Activated CD4-positive, alpha-beta memory T cell treated with anti-CD3 and anti-CD28 coated beads for 36 hours (primary cell): ENCODE data around the gene GPC3. TPM values are rescaled to one million over a fixed set of nuclear protein-coding genes. Genes with fewer than 3 reads are reported as not detected.
"Not testable (repeated sequence)": the region's sequence is repeated elsewhere in the genome, so short reads cannot be mapped to it uniquely, and the experiment has no call there.

ENCODE experiments used
- CTCF ChIA-PET: fragments of 350-600 bp; sonication (Branson Sonifier 250); formaldehyde crosslinking; loops from one replicate; lab custom pipeline; 2021; ENCODE audit warnings: antibody characterized with exemption, inconsistent platforms; lab: Charles Lee
- POLR2A ChIA-PET: fragments of 350-600 bp; sonication (Branson Sonifier 250); formaldehyde crosslinking; loops from one replicate; lab custom pipeline; 2021; ENCODE audit warnings: antibody characterized with exemption; lab: Charles Lee
- DNase-seq: peaks from one replicate; pipeline ENCODE4 v3.0.0-alpha.2; 2020
- H3K27ac Mint-ChIP-seq: one replicate; pipeline ENCODE4 v1.8.0; 2021; ENCODE audit warnings: mixed read lengths
- H3K27me3 Mint-ChIP-seq: one replicate; pipeline ENCODE4 v1.8.0; 2021; ENCODE audit warnings: mixed read lengths
- H3K36me3 Mint-ChIP-seq: one replicate; pipeline ENCODE4 v1.8.0; 2021; ENCODE audit warnings: mixed read lengths
- H3K4me1 Mint-ChIP-seq: one replicate; pipeline ENCODE4 v1.8.0; 2021; ENCODE audit warnings: low read depth, mixed read lengths
- H3K4me3 Mint-ChIP-seq: one replicate; pipeline ENCODE4 v1.8.0; 2021; ENCODE audit warnings: mild to moderate bottlenecking, mixed read lengths
- H3K9me3 Mint-ChIP-seq: one replicate; pipeline ENCODE4 v1.8.0; 2021; ENCODE audit warnings: mixed read lengths
- intact Hi-C: fragments of 100-400 bp; cut with micrococcal nuclease; formaldehyde crosslinking; loops from one replicate; pipeline ENCODE4 v1.15.1; 2023
- total RNA-seq, 2 experiments: library from RNA; stranded (reverse); gene quantifications; one replicate each; pipeline ENCODE4 v1.2.3, GENCODE V29; 2021

Gene GPC3
- total RNA-seq, 2 experiments from 2014 or later = 0.14 to 0.39 TPM

GRCh38 chrX:133762976-133763548 lies 222.3 kb downstream of the GPC3 start:
- CTCF ChIA-PET, DNase-seq, H3K9me3 Mint-ChIP-seq, H3K4me3 Mint-ChIP-seq, H3K36me3 Mint-ChIP-seq, POLR2A ChIA-PET, H3K27ac Mint-ChIP-seq, intact Hi-C loops, H3K27me3 Mint-ChIP-seq: not testable (repeated sequence)
- peaks cover 14% of the 10 kb centered on the region for H3K4me1 Mint-ChIP-seq

- Mint-ChIP-seq H3K36me3 (no peaks in the 10 kb centered on the region), H3K4me1 (peaks cover 5% of the 10 kb centered on the region), H3K27me3 (no peaks in the 10 kb centered on the region), H3K27ac (no peak overlapping the region), H3K4me3 (no peak overlapping the region), H3K9me3 (no peaks in the 10 kb centered on the region)
- DNase-seq = no peak
- intact Hi-C loops = no loop called here
- ChIA-PET POLR2A (no interaction called here), CTCF (no interaction called here)
These were observed 230.7 kb downstream of the GPC3 start for GRCh38 chrX:133754657-133755056.

GRCh38 chrX:133749951-133750350 lies 235.4 kb downstream of the GPC3 start:
- H3K27me3 Mint-ChIP-seq = no peaks in the 10 kb centered on the region
- no peak overlapping the region for H3K4me3 Mint-ChIP-seq
- CTCF ChIA-PET = no interaction called here
- no peak for DNase-seq
- no peaks in the 10 kb centered on the region for H3K9me3 Mint-ChIP-seq
- peak overlapping the region; percentile 43 for H3K27ac Mint-ChIP-seq
- POLR2A ChIA-PET = no interaction called here
- H3K36me3 Mint-ChIP-seq = no peaks in the 10 kb centered on the region
- intact Hi-C loops = no loop called here
- H3K4me1 Mint-ChIP-seq = peaks cover 23% of the 10 kb centered on the region

DNA sequence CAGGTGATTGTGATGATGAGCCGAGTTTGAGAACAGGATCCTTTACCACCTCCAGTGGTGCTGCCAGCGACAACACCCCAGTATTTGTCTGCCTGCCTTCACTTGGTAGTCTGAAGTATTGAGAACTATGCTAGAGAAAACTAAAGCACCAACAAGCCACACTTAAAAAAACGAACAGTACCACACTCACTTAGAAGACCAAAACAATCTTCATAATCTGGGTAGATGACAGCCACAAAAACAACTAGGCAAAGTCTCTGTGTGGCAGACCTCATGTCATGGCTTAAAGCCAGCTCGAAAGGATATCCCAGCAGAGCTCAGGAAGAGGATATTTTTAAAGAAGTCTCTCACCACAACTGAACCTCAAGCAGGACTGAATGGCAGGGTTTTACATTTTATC lies 236.0 kb downstream of the GPC3 start:
- peak overlapping the region; percentile 21 for H3K27ac Mint-ChIP-seq
- CTCF ChIA-PET = no interaction called here

DNA sequence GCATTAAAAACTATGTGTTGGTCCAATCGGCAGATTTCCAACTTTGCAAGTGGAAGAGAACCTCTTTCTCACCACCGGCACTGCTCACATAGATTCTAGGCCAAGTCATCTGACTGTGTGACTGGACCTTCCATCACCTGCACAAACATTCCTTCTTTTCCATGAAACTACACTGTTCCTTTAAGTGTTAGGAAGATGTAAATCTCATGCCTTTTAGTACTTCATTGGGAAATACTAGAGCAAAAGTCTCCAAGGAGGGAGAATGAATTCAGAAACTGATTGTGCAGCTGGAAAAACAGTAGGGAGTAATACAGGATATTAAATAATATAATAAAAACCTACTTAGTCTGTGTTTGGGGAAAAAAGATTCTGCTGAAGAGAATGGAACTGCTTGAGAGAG lies 238.2 kb downstream of the GPC3 start:
- Mint-ChIP-seq H3K4me1 (peaks cover 32% of the 10 kb centered on the region), H3K36me3 (no peaks in the 10 kb centered on the region), H3K9me3 (no peaks in the 10 kb centered on the region), H3K27me3 (no peaks in the 10 kb centered on the region), H3K27ac (no peak overlapping the region), H3K4me3 (no peak overlapping the region)
- ChIA-PET POLR2A (no interaction called here), CTCF (interaction anchor here (1.1 kb wide), 1 partner anchor 23 kb away, joined by 3 read pairs; no protein-coding TSS in a partner anchor)
- intact Hi-C loops = no loop called here
- DNase-seq = no peak

More for the DNA sequence above, 236.0 kb downstream of the GPC3 start:
- no peak overlapping the region for H3K4me3 Mint-ChIP-seq
- H3K27me3 Mint-ChIP-seq = no peaks in the 10 kb centered on the region
- peaks cover 26% of the 10 kb centered on the region for H3K4me1 Mint-ChIP-seq
- DNase-seq = no peak
- H3K9me3 Mint-ChIP-seq = no peaks in the 10 kb centered on the region
- no peaks in the 10 kb centered on the region for H3K36me3 Mint-ChIP-seq
- POLR2A ChIA-PET = no interaction called here
- intact Hi-C loops = no loop called here

DNA sequence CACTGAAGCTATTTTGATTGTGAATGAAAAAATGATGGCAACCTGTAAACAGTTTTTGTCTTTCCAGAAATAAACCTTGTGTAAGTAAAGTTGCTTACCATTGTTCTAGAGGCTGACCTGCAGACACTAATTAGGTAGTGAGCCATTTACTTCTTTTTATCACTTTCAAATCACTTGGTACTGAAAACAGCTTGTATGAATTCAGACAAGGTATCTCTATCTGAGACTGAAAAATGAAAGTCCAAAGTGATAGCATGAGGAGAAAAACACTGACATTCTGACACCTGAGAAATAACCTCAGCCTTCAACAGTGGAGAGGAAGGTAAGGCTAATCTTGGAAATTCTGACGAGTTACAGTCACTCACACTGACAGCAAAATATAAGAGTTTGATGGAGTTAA lies 238.8 kb downstream of the GPC3 start:
- intact Hi-C loops = no loop called here
- no peak overlapping the region for H3K27ac Mint-ChIP-seq
- H3K4me3 Mint-ChIP-seq = no peak overlapping the region
- DNase-seq = no peak
- H3K4me1 Mint-ChIP-seq = peaks cover 32% of the 10 kb centered on the region
- no peaks in the 10 kb centered on the region for H3K27me3 Mint-ChIP-seq
- ChIA-PET CTCF (interaction anchor here (1.1 kb wide), 1 partner anchor 24 kb away, joined by 3 read pairs; no protein-coding TSS in a partner anchor), POLR2A (no interaction called here)
- no peaks in the 10 kb centered on the region for H3K9me3 Mint-ChIP-seq
- no peaks in the 10 kb centered on the region for H3K36me3 Mint-ChIP-seq

DNA sequence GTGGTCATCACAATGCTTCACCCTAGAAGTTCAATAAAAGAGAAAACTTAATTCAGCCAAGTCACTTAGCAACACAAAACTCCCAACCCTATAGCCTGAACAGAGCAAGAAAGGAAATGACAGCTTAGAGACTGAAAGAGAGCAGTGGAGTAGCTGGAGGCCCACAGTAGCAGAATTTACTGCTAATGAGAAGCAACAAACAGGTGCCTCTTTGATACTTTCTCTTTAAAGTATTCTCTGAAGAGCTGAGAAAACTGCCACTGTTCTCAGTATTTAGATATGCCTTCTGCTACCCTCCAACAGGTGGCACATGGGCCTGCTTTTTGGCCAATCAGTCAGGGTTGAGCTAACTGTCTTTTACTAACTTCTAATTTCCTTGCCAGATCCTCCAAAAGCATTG lies 240.0 kb downstream of the GPC3 start:
- Mint-ChIP-seq H3K9me3 (no peaks in the 10 kb centered on the region), H3K36me3 (no peaks in the 10 kb centered on the region), H3K27ac (no peak overlapping the region), H3K4me3 (no peak overlapping the region), H3K27me3 (no peaks in the 10 kb centered on the region), H3K4me1 (peaks cover 32% of the 10 kb centered on the region)
- POLR2A ChIA-PET = no interaction called here
- DNase-seq = peak; percentile 14
- intact Hi-C loops = no loop called here
- CTCF ChIA-PET = interaction anchor here (0.8 kb wide), 1 partner anchor 47 kb away, joined by 3 read pairs; no protein-coding TSS in a partner anchor

DNA sequence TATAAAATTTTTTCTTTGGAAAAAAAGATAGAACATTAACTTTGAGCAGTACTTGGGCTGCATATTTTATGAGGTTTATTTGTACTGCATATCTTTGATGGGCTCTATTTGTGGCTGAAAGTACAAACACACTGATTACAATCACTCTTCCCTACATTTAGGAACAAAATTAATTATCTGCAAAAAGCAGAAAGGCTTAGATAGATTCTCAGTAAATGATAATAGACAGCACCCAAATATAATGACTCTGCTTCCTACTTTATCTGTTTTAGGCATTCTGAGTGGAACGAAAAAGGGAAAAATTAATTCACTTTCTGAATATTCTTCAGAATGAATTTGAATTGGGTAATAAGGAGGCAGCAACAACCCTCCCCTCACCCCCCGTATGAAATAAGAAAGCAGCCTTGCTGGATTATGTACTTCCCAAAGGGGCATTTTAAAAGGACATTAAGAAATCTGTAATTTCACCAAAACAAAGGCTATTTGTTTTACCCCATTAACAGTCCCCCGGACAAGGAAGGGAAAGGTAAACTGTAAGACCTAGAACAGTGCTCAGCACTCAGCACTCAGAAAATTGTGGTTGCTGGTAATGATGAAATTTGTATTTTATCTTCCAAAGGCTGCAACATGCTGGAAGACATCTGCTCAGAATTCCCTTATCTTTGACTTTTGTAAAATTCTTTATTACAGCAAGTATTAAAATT lies 242.6 kb downstream of the GPC3 start:
- CTCF ChIA-PET = no interaction called here
- H3K36me3 Mint-ChIP-seq = no peaks in the 10 kb centered on the region
- H3K4me1 Mint-ChIP-seq = peaks cover 21% of the 10 kb centered on the region
- no peaks in the 10 kb centered on the region for H3K27me3 Mint-ChIP-seq
- POLR2A ChIA-PET = no interaction called here
- no peak for DNase-seq
- intact Hi-C loops = no loop called here
- no peak overlapping the region for H3K27ac Mint-ChIP-seq
- H3K4me3 Mint-ChIP-seq = no peak overlapping the region
- no peaks in the 10 kb centered on the region for H3K9me3 Mint-ChIP-seq

DNA sequence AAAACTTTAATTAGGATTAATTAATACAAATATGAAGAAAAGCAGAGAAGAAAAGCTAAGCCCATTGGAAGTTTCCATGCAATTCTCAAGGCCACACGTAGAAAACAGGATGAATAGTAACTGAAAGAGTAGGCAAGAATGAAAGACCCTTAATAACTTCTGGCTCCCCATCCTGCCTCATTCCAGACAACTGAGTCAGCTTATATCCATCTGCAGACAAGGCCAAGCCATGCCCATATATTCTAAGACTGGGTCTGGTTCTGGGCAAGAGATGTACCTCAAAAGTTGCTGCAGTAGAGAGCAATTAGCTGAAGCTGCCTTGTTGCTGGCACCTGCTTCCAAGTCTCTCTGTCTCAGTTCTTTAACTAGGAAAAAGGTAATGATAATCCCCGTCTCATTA lies 244.1 kb downstream of the GPC3 start:
- DNase-seq = no peak
- ChIA-PET POLR2A (no interaction called here), CTCF (no interaction called here)
- Mint-ChIP-seq H3K27ac (no peak overlapping the region), H3K4me1 (peaks cover 21% of the 10 kb centered on the region), H3K27me3 (no peaks in the 10 kb centered on the region), H3K9me3 (no peaks in the 10 kb centered on the region), H3K4me3 (no peak overlapping the region), H3K36me3 (no peaks in the 10 kb centered on the region)
- intact Hi-C loops = no loop called here

DNA sequence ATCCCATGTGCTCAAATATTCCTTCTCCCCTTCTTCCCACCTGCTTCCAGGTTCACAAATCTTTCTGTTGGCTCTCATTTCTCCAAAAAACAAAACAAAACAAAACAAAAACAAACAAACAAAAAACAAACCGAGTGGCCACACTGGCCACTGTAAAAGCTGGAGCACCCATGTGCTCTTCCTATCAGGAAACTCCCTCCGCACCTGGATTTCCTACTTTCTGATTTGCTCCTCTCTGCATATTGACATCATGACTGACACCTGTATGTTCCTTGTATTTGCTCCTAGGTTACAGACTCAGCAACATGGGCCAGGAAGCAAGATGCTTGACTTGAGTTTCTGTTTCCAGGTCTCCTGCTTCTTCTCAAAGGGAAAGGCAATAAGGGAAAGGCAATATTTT lies 258.8 kb downstream of the GPC3 start:
- no peaks in the 10 kb centered on the region for H3K27me3 Mint-ChIP-seq
- intact Hi-C loops = no loop called here
- POLR2A ChIA-PET = no interaction called here
- H3K36me3 Mint-ChIP-seq = no peaks in the 10 kb centered on the region
- no peak overlapping the region for H3K4me3 Mint-ChIP-seq
- H3K9me3 Mint-ChIP-seq = no peaks in the 10 kb centered on the region
- DNase-seq = no peak
- peaks cover 10% of the 10 kb centered on the region for H3K4me1 Mint-ChIP-seq
- CTCF ChIA-PET = no interaction called here
- H3K27ac Mint-ChIP-seq = no peak overlapping the region

- CTCF ChIA-PET = no interaction called here
- H3K36me3 Mint-ChIP-seq = no peaks in the 10 kb centered on the region
- H3K9me3 Mint-ChIP-seq = no peaks in the 10 kb centered on the region
- H3K27ac Mint-ChIP-seq = no peak overlapping the region
- DNase-seq = no peak
- intact Hi-C loops = no loop called here
- no peaks in the 10 kb centered on the region for H3K27me3 Mint-ChIP-seq
- H3K4me3 Mint-ChIP-seq = no peak overlapping the region
- POLR2A ChIA-PET = no interaction called here
- peaks cover 10% of the 10 kb centered on the region for H3K4me1 Mint-ChIP-seq
These were observed 259.2 kb downstream of the GPC3 start for GRCh38 chrX:133726211-133726630.

DNA sequence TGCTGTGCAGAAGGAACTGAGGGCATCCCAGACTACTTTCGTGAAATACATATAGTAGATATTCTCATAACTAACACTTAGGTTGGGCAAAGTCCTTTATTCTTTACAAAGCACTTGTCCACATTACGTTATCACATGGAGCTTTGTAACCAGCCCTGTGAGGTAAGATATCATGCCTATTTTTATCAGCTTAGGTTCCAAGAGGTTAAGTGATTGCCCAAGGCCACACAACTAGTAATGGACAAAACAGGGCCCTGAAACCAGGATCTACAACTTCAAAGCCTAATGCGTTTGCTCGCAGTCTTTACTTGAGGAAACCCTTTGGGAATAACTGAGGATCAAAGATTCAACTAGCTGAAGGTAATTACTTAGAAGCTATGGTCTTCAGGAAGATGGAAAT lies 261.5 kb downstream of the GPC3 start:
- ChIA-PET CTCF (no interaction called here), POLR2A (no interaction called here)
- no peak for DNase-seq
- H3K4me1 Mint-ChIP-seq = peaks cover 10% of the 10 kb centered on the region
- intact Hi-C loops = no loop called here
- no peak overlapping the region for H3K27ac Mint-ChIP-seq
- H3K36me3 Mint-ChIP-seq = no peaks in the 10 kb centered on the region
- H3K4me3 Mint-ChIP-seq = no peak overlapping the region
- H3K27me3 Mint-ChIP-seq = no peaks in the 10 kb centered on the region
- H3K9me3 Mint-ChIP-seq = no peaks in the 10 kb centered on the region

DNA sequence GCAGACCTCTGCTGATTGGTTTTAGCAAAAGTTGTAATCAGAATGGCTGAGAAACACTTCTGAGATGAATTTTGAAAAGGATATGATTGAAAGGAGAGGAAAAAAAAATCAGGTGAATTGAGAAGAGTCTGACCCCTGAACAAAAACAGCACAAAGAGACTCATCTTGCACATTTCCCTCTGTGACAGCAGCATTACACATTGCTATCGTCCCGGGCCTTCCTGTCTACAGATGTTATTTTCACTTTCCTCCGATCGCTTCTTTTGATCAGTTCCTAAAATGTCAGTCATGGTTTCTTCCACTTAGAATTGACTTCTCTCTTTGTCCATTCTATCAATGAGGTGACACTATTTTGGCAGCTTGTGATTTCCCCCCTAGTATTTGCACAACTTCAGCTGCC lies 262.6 kb downstream of the GPC3 start:
- peaks cover 10% of the 10 kb centered on the region for H3K4me1 Mint-ChIP-seq
- peak; percentile 13 for DNase-seq
- H3K27ac Mint-ChIP-seq = no peak overlapping the region
- ChIA-PET POLR2A (no interaction called here), CTCF (no interaction called here)
- H3K9me3 Mint-ChIP-seq = no peaks in the 10 kb centered on the region
- intact Hi-C loops = no loop called here
- no peaks in the 10 kb centered on the region for H3K36me3 Mint-ChIP-seq
- no peaks in the 10 kb centered on the region for H3K27me3 Mint-ChIP-seq
- H3K4me3 Mint-ChIP-seq = peak overlapping the region; percentile 4
